Colon (tissue), 2 donors: ENCODE results near the gene EMX1.

Experiments used
- FAIRE-seq: peaks from 2 replicates; lab custom pipeline; 2012; peaks lifted over from hg19 to GRCh38; lab: Jason Lieb, UNC
- donor health status: control.
- donor health status: control.

Gene EMX1

GRCh38 chr2:72943540-72944395 is 26.4 kb downstream of the EMX1 start:
- FAIRE-seq = no peak

GRCh38 chr2:72944804-72945449 is 27.6 kb downstream of the EMX1 start:
- no peak for FAIRE-seq

GRCh38 chr2:72945450-72946019 is 28.2 kb downstream of the EMX1 start:
- FAIRE-seq = no peak

- FAIRE-seq = no peak
Observed at GRCh38 chr2:72946466-72946865, 29.1 kb downstream of the EMX1 start.

- no peak for FAIRE-seq
Observed at GRCh38 chr2:72947952-72948830, 30.9 kb downstream of the EMX1 start.

- FAIRE-seq = no peak
Observed at GRCh38 chr2:72949045-72949444, 31.7 kb downstream of the EMX1 start.

- no peak for FAIRE-seq
Observed at GRCh38 chr2:72949642-72950041, 32.3 kb downstream of the EMX1 start.

- no peak for FAIRE-seq
Observed at GRCh38 chr2:72950558-72951255, 33.4 kb downstream of the EMX1 start.

GRCh38 chr2:72951303-72952095 is 34.2 kb downstream of the EMX1 start:
- no peak for FAIRE-seq

GRCh38 chr2:72952110-72952823 is 34.9 kb downstream of the EMX1 start:
- no peak for FAIRE-seq

- no peak for FAIRE-seq
Observed at GRCh38 chr2:72952961-72953360, 35.6 kb downstream of the EMX1 start.

GRCh38 chr2:72953528-72953927 is 36.2 kb downstream of the EMX1 start:
- FAIRE-seq = no peak

- no peak for FAIRE-seq
Observed at GRCh38 chr2:72953976-72954375, 36.7 kb downstream of the EMX1 start.

GRCh38 chr2:72954376-72955227 is 37.3 kb downstream of the EMX1 start:
- FAIRE-seq = no peak

- FAIRE-seq = no peak
Observed at GRCh38 chr2:72955228-72956049, 38.1 kb downstream of the EMX1 start.

- FAIRE-seq = no peak
Observed at GRCh38 chr2:72956050-72956395, 38.7 kb downstream of the EMX1 start.

- no peak for FAIRE-seq
Observed at GRCh38 chr2:72956936-72957335, 39.6 kb downstream of the EMX1 start.
